GM12801 (cell line): ENCODE results near the gene NOXA1.

ENCODE experiments used
- TF ChIP-seq, protein P1 (sequence below): IDR thresholded peaks from one replicate; pipeline ENCODE4 v1.5.1; 2011; ENCODE audit warnings: control low read depth; ENCODE audit not compliant: insufficient read length; ENCODE audit errors: extremely low read depth

Gene NOXA1

GRCh38 chr9:137397675-137398423, 25.3 kb upstream of the NOXA1 start:
- TF ChIP-seq, protein P1, sequence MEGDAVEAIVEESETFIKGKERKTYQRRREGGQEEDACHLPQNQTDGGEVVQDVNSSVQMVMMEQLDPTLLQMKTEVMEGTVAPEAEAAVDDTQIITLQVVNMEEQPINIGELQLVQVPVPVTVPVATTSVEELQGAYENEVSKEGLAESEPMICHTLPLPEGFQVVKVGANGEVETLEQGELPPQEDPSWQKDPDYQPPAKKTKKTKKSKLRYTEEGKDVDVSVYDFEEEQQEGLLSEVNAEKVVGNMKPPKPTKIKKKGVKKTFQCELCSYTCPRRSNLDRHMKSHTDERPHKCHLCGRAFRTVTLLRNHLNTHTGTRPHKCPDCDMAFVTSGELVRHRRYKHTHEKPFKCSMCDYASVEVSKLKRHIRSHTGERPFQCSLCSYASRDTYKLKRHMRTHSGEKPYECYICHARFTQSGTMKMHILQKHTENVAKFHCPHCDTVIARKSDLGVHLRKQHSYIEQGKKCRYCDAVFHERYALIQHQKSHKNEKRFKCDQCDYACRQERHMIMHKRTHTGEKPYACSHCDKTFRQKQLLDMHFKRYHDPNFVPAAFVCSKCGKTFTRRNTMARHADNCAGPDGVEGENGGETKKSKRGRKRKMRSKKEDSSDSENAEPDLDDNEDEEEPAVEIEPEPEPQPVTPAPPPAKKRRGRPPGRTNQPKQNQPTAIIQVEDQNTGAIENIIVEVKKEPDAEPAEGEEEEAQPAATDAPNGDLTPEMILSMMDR, result no peak

- TF ChIP-seq, protein P1, result no peak
These were observed 24.4 kb upstream of the NOXA1 start for GRCh38 chr9:137398561-137399468.

DNA sequence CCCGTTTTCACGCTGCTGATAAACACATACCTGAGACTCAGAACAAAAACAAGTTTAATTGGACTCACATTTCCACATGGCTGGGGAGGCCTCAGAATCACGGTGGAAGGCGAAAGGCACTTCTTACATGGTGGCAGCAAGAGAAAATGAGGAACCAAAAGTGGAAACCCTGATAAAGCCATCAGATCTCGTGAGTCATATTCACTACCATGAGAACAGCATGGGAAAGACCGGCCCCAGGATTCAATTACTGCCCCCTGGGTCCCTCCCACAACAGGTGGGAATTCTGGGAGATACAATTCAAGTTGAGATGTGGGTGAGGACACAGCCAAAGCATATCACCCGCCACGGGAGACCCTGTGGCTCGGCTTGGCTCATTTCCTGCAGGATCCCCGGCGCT, 20.4 kb upstream of the NOXA1 start:
- TF ChIP-seq, protein P1, result no peak

DNA sequence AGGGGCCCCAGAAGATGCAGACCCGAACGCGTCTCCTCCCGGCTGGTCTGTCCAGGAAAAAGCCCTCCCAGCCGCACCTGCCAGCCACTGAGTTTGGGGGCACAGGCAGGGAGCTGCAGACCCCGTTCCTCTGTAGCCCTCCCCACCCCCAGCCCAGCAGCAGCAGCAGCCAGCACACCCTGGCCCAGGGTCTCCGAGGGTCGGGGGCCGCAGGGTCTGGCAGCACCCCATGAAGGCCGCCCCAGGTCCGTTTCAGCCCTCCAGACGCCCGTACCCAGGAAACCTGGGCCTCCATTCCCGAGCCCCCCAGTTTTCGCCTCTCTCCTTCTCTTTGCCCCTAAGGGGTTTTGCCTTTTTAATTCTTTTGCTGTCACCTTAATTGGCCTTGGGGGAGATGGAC, 19.9 kb upstream of the NOXA1 start:
- TF ChIP-seq, protein P1, result no peak

- TF ChIP-seq, protein P1, result no peak
These were observed 18.1 kb upstream of the NOXA1 start for GRCh38 chr9:137404961-137405567.

DNA sequence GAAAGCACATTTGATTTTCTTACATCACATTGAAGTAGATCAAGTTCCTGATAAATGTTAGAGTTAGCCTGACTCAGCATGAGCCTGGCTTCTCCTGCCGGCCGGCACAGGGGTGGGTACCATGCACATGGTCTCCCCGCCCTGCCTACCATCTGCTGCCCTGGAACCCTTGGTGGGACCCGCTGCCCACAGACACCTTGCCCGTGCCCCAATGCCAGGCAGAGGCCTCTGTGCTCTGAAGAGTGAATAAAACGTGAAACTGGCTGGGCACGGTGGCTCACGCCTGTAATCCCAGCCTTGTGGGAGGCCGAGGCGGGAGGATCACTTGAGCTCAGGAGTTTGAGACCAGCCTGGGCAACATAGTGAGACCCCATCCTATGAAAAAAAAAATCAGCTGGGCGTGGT, 17.5 kb upstream of the NOXA1 start:
- TF ChIP-seq, protein P1, result no peak
